Common myeloid progenitor, CD34-positive (primary cell): ENCODE measurements around the gene ZC3H4.
A peak's percentile ranks its signal among the peaks of the same experiment; 100 is the strongest.

Source experiments
- CTCF ChIA-PET: fragments of 350-600 bp; sonication (Branson Sonifier 250); formaldehyde crosslinking; loops from one replicate; lab custom pipeline; 2021; ENCODE audit warnings: antibody characterized with exemption; lab: Charles Lee
- POLR2A ChIA-PET: fragments of 350-600 bp; sonication (Branson Sonifier 250); formaldehyde crosslinking; loops from one replicate; lab custom pipeline; 2021; ENCODE audit warnings: antibody characterized with exemption; lab: Charles Lee
- DNase-seq, 3 donors: peaks; one replicate each; pipeline versions ENCODE4 v3.0.0 to v3.0.0-alpha.2; 2013
- H3K27ac ChIP-seq, 2 experiments: 1 replicate in 1 of 2; 2 replicates in 1 of 2; pipeline ENCODE4 v1.7.0; 2013; ENCODE audit warnings: inconsistent platforms in 2 of 2, low read length in 2 of 2, mild to moderate bottlenecking in 2 of 2, low read depth in 1 of 2, moderate library complexity in 1 of 2; ENCODE audit not compliant: severe bottlenecking in 2 of 2, insufficient read depth in 1 of 2, poor library complexity in 1 of 2
- H3K27me3 ChIP-seq, 5 experiments: replicated peaks in 2 of 5; 1 replicate in 3 of 5; 2 replicates in 2 of 5; pipeline versions ENCODE4 v1.6.1 to v1.7.0; 2013; ENCODE audit warnings: low read length in 4 of 5, mild to moderate bottlenecking in 2 of 5, moderate library complexity in 2 of 5, inconsistent platforms in 1 of 5; ENCODE audit not compliant: insufficient read depth in 5 of 5, control insufficient read depth in 4 of 5
- H3K36me3 ChIP-seq, 4 experiments: 1 replicate in 2 of 4; 2 replicates in 2 of 4; pipeline versions ENCODE4 v1.6.1 to v1.7.0; 2013; ENCODE audit warnings: low read length in 3 of 4, control low read depth in 1 of 4, mild to moderate bottlenecking in 1 of 4; ENCODE audit not compliant: control insufficient read depth in 4 of 4, insufficient read depth in 4 of 4
- H3K4me1 ChIP-seq, 4 experiments: 1 replicate in 3 of 4; 2 replicates in 1 of 4; pipeline versions ENCODE4 v1.6.1 to v1.7.1; 2013; ENCODE audit warnings: low read length in 3 of 4, mild to moderate bottlenecking in 3 of 4, control low read depth in 1 of 4, inconsistent platforms in 1 of 4, moderate library complexity in 1 of 4; ENCODE audit not compliant: control insufficient read depth in 4 of 4, insufficient read depth in 4 of 4; ENCODE audit errors: control extremely low read depth in 1 of 4
- H3K4me3 ChIP-seq, 7 experiments: 1 replicate in 4 of 7; 2 replicates in 3 of 7; pipeline versions ENCODE4 v1.5.1 to v1.7.0; 2013; ENCODE audit warnings: mild to moderate bottlenecking in 7 of 7, low read length in 6 of 7, moderate library complexity in 6 of 7, inconsistent platforms in 2 of 7, low read depth in 2 of 7, control low read depth in 1 of 7; ENCODE audit not compliant: insufficient read depth in 4 of 7, control insufficient read depth in 1 of 7; ENCODE audit errors: extremely low read depth in 1 of 7
- H3K9me3 ChIP-seq, 5 experiments: 1 replicate in 4 of 5; 2 replicates in 1 of 5; pipeline versions ENCODE4 v1.6.1 to v1.7.1; 2013; ENCODE audit warnings: low read length in 4 of 5, mild to moderate bottlenecking in 2 of 5, inconsistent platforms in 1 of 5, low read depth in 1 of 5, moderate library complexity in 1 of 5; ENCODE audit not compliant: control insufficient read depth in 4 of 5, insufficient read depth in 2 of 5; ENCODE audit errors: control extremely low read depth in 1 of 5
- WGBS: methylation state at CpG from one replicate; pipeline ENCODE4 v1.1.5; 2013; ENCODE audit not compliant: insufficient coverage; 5-methylcytosine and 5-hydroxymethylcytosine counted together

The ZC3H4 gene

DNA sequence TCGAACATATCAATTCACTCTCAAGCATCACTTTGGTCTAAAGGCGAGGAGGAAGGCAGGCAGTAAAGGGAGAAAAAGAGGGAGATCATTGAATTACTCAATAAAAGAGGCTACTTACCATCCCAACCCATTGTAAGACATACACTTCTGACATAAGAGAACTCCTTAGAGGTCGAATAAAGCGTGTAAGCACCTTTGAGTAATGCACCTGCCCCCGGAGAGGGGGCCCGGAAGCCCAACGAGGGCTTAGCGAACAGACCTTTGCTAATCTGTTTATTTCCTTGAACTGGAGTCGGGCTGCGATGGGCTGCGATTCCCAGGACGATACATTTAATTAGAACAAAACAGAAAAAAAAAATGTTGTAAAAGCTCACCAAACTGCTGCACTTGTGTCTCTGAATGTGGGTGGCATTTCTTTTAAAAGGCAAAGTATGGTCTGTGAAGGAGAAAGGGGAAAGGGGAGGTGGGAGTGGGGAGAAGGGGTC, 3.0 kb downstream of the ZC3H4 start:
- 0% methylated on average over 3 of the region's 12 CpGs for WGBS
- CTCF ChIA-PET = interaction anchor here (1.7 kb wide), 1 partner anchor 11 kb away, joined by 5 read pairs; no protein-coding TSS in a partner anchor
- H3K4me1 ChIP-seq = peaks cover 32 to 65% (median 58%) of the 10 kb centered on the region in 4 experiments
- no peak for DNase-seq
- H3K36me3 ChIP-seq = peaks cover 0 to 14% (median 2%) of the 10 kb centered on the region in 4 experiments
- POLR2A ChIA-PET = interaction anchor here (0.7 kb wide), 1 partner anchor 9 kb away, joined by 3 read pairs; no protein-coding TSS in a partner anchor
- no peaks in the 10 kb centered on the region for H3K27me3 ChIP-seq
- no peaks in the 10 kb centered on the region for H3K9me3 ChIP-seq
- peak overlapping the region; percentile 80 to 99 (median 92) for H3K4me3 ChIP-seq
- peak overlapping the region; percentile 99 to 100 for H3K27ac ChIP-seq

DNA sequence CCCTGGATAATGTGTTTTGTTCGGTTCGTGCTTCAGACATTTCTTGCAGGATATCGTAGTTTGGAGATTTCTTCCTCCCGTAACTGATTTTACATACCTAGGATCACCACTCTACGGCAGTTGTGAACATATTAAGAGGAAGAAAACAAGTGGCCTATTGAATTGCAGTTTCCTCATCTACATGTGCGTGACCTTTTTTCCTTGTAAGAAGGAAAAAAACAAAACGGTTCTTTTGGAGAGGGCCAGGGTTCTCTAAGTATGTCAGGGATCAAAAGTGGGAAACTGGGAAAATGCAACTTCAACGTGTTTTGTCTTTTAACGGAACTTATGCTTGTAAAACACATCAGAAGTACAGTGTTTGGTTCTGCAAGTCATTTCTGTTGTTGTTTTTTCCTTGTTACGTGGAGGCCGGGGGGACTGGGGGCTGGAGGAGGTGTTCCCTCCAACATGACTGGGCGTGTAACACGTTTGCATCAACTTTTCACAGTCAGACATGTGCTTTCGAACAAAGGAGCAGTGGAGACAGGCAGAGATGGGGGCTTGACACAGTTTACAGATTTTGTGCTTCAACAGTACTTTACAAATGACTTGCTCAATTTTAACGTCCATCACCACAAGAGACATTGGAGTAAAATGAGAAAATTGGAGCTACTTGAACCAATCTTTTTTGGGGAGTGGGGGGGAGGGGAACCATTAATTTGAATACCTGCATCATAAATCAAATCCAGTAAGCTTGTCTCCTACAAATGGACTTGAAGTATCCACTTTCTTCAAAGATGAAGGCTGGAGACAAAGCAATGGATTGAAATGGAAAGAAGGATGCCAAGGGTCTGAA, 3.8 kb downstream of the ZC3H4 start:
- Histone ChIP-seq H3K9me3 (no peaks in the 10 kb centered on the region), H3K4me3 (peak overlapping the region in 6 of 7 experiments; percentile 80 to 99 (median 95)), H3K36me3 (peaks cover 2 to 20% (median 4%) of the 10 kb centered on the region in 4 experiments), H3K4me1 (peaks cover 32 to 67% (median 59%) of the 10 kb centered on the region in 4 experiments), H3K27ac (peak overlapping the region; percentile 99 to 100), H3K27me3 (no peaks in the 10 kb centered on the region)
- DNase-seq = peak; percentile 72 to 92 (median 89)
- WGBS = 8% methylated on average over 6 of the region's 15 CpGs
- POLR2A ChIA-PET = no interaction called here
- CTCF ChIA-PET = interaction anchor here (0.9 to 1.7 kb wide), 4 partner anchors 10 to 134 kb away, joined by 3 to 5 read pairs (median 4); no protein-coding TSS in a partner anchor

DNA sequence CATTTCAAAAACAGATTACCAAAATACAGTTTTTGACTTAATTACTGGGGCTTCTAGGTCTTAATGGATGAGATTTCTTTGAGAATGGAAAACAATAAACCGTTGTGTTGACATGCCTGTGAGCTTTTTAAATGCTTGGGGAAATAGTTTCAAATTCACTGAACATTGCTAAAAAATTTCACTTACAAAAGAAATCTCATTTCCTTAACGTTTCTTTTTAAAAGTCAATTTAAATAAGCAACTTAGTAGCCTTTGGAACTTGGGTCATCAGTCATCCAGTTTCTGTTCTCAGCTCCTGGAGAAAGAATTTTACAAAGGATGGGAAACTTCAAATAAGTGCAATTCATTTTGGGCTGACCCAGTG, 4.4 kb downstream of the ZC3H4 start:
- no peak for DNase-seq
- H3K4me3 ChIP-seq = peak overlapping the region in 6 of 7 experiments; percentile 30 to 98 (median 90)
- no CpG with 5 or more reads among the region's 2 CpGs for WGBS
- H3K27ac ChIP-seq = peak overlapping the region; percentile 99 to 100
- ChIA-PET CTCF (interaction anchor here (0.9 to 1.7 kb wide), 4 partner anchors 9 to 135 kb away, joined by 3 to 5 read pairs (median 4); no protein-coding TSS in a partner anchor), POLR2A (no interaction called here)
- no peaks in the 10 kb centered on the region for H3K9me3 ChIP-seq
- peaks cover 32 to 62% (median 55%) of the 10 kb centered on the region in 4 experiments for H3K4me1 ChIP-seq
- H3K27me3 ChIP-seq = no peaks in the 10 kb centered on the region
- H3K36me3 ChIP-seq = peaks cover 4 to 26% (median 5%) of the 10 kb centered on the region in 4 experiments

DNA sequence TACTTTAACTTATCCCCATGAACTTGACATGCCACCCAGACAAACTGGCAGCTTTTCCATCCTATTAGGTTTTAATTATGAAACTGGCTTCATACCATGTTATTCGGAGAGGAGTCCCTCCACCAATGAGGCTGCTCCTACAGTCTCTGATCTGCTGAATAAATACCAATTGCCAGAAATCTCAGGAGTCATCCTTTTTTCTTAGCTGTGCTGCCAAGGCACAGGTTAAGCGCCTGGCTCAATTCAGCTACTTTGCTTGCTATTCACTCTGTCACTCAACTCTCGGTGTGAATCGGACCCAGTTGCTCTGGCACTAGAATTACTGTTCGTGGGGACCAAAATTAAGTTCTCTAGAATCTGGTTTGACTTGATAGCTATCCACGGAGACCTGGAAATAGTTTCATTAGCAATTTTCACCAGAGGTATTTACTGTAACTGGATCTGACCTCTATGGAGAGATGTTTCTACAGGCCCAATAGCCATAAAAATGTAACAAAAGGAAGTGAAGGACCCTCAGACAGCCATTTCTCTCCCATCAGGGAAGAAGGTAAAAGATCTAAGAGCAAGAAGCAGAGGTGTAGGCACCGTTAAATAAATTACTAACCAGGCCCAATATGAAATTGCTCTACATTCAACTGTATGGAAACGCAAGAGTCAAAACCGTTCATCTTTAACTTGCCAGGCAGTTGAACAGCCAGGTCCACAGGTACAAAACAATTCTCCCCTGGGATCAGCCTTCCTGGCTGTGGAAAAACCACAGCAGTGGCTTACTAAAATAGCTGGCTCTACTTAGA, 5.4 kb downstream of the ZC3H4 start:
- Histone ChIP-seq H3K9me3 (no peaks in the 10 kb centered on the region), H3K4me3 (peak overlapping the region in 1 of 7 experiments; percentile 10), H3K27me3 (no peaks in the 10 kb centered on the region), H3K27ac (peak overlapping the region; percentile 80 to 100), H3K36me3 (peaks cover 4 to 26% (median 5%) of the 10 kb centered on the region in 4 experiments), H3K4me1 (peaks cover 32 to 54% (median 49%) of the 10 kb centered on the region in 4 experiments)
- no peak for DNase-seq
- 91% methylated on average over 6 of the region's 9 CpGs for WGBS
- ChIA-PET CTCF (interaction anchor here (0.9 to 2.5 kb wide), 5 partner anchors 9 to 136 kb away, joined by 3 to 8 read pairs (median 7); no protein-coding TSS in a partner anchor), POLR2A (no interaction called here)

DNA sequence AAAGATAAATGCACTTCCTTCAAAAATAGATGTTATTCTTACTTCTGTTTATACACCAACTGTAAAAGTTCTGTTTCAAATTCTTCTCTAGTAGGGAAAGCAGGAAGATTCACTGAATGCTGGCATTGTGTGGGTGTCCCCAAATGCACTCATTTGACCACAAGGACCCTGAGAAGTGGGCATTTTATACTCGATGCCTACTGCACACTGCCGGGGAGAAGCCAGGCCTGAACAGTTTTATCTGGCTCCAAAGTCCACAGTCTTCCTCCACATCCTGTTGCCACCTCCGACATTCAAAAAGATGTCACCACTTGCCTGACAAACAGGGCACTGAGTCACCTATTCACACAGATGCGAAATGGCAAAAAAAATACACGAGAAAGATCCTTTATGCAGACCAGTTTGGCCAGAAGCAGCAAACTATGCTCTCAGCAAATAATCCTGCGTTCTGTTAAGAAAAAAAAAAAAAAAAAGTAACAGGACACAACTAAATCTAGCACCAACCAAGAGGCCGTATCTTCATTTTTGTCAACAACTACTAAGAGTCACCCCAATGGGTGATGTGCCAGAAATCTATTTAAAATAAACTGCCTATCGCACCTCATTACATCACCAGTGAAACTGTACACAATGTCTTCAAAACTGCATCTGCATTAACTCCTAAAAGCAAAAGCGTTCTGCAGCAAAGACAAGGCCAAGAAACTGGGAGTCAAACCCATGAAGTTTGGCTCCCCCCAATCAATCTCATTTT, 6.2 kb downstream of the ZC3H4 start:
- peaks cover 4 to 26% (median 5%) of the 10 kb centered on the region in 4 experiments for H3K36me3 ChIP-seq
- H3K4me3 ChIP-seq = peak overlapping the region in 3 of 7 experiments; percentile 0 to 56 (median 42)
- ChIA-PET POLR2A (no interaction called here), CTCF (interaction anchor here (1.3 to 2.5 kb wide), 5 partner anchors 9 to 28 kb away, joined by 4 to 8 read pairs (median 7); no protein-coding TSS in a partner anchor)
- peak; percentile 53 to 83 (median 75) for DNase-seq
- 21% methylated on average over 8 of the region's 9 CpGs for WGBS
- peaks cover 32 to 54% (median 49%) of the 10 kb centered on the region in 4 experiments for H3K4me1 ChIP-seq
- peak overlapping the region; percentile 80 to 100 for H3K27ac ChIP-seq
- no peaks in the 10 kb centered on the region for H3K27me3 ChIP-seq
- H3K9me3 ChIP-seq = no peaks in the 10 kb centered on the region

DNA sequence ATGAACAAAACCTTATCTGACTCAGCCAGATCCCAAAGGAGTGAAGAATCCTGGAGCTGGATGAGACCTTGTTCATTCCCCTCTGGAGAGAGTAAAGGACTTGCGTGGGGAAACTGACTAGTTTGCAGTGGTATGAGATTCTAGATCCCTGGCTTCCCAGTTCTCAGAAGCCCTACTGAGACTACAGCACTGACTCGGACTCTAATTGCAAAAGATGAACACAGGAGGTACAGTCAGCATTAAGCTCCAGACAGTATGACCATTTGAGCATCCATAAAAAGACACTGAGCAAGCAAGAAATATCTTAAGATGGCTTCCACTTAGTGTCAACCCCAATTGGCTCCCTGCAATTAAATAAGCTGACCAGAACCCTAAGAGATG, 6.8 kb downstream of the ZC3H4 start:
- H3K36me3 ChIP-seq = peaks cover 4 to 26% (median 5%) of the 10 kb centered on the region in 4 experiments
- no peaks in the 10 kb centered on the region for H3K27me3 ChIP-seq
- WGBS = 95% methylated on average over 2 of the region's 2 CpGs
- CTCF ChIA-PET = interaction anchor here (1.3 to 2.5 kb wide), 5 partner anchors 8 to 27 kb away, joined by 4 to 8 read pairs (median 7); no protein-coding TSS in a partner anchor
- peak overlapping the region in 1 of 7 experiments; percentile 56 for H3K4me3 ChIP-seq
- H3K27ac ChIP-seq = peak overlapping the region; percentile 80 to 100
- peaks cover 32 to 54% (median 50%) of the 10 kb centered on the region in 4 experiments for H3K4me1 ChIP-seq
- peak in 1 of 3 donors; percentile 51 for DNase-seq
- POLR2A ChIA-PET = interaction anchor here (0.6 kb wide), 1 partner anchor 19 kb away, joined by 3 read pairs; no protein-coding TSS in a partner anchor
- H3K9me3 ChIP-seq = no peaks in the 10 kb centered on the region
